DMS 273 (cell line): ENCODE results near the gene NELFCD.

ENCODE experiments used
- DNase-seq: peaks from one replicate; lab custom pipeline; 2025; ENCODE audit not compliant: unreplicated experiment; lab: John Stamatoyannopoulos, UW

NELFCD gene

GRCh38 chr20:59042796-59043631 is 62.0 kb downstream of the NELFCD start:
- peak; percentile 97 for DNase-seq

GRCh38 chr20:59043698-59044097 is 62.6 kb downstream of the NELFCD start:
- peak; percentile 14 for DNase-seq

DNA sequence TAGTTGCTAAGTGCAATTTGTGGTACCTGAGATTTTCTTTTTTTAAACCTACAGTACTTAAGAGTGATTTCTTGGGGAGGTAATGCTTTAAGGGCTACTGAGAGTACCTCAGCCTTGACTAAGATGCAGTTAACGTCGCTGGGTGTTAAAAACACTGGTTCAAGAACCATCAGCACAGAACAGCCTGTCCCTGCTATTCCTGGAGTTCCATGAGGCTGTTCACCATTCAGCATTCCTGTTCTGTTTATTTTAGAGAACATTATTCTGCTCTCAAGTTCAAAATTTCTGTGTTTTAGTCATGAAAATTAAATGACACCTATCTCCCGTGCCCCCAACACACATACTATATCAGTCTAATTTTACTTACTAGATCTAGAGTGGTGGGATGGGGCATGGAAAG is 63.2 kb downstream of the NELFCD start:
- no peak for DNase-seq
